ENCODE measurements around the gene CPEB1.
"Not testable (repeated sequence)": the region's sequence is repeated elsewhere in the genome, so short reads cannot be mapped to it uniquely, and the experiment has no call there.

CPEB1 gene

DNA sequence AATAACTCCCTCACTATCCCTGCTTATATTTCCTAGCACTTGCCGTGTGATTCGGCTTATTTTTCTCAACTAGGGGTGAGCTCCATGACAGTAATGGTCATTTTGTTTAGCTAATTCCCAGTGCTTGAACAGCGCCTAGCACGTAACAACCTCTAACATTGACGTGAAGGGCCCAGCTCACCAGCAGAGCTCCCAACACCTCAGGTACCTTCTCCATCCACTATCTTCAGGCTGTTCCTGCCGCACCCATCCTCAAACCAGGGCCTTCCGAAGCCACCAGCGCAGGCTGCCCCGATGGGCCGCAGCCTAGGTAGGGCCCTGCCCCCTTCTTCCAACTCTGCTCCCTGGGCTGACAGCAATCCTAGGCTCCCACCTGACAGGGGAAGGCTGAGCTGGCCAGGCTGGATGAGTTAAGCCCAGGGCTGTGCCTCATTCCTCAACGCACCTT lies 106.2 kb downstream of the CPEB1 start:
- DNase-seq: no peak

DNA sequence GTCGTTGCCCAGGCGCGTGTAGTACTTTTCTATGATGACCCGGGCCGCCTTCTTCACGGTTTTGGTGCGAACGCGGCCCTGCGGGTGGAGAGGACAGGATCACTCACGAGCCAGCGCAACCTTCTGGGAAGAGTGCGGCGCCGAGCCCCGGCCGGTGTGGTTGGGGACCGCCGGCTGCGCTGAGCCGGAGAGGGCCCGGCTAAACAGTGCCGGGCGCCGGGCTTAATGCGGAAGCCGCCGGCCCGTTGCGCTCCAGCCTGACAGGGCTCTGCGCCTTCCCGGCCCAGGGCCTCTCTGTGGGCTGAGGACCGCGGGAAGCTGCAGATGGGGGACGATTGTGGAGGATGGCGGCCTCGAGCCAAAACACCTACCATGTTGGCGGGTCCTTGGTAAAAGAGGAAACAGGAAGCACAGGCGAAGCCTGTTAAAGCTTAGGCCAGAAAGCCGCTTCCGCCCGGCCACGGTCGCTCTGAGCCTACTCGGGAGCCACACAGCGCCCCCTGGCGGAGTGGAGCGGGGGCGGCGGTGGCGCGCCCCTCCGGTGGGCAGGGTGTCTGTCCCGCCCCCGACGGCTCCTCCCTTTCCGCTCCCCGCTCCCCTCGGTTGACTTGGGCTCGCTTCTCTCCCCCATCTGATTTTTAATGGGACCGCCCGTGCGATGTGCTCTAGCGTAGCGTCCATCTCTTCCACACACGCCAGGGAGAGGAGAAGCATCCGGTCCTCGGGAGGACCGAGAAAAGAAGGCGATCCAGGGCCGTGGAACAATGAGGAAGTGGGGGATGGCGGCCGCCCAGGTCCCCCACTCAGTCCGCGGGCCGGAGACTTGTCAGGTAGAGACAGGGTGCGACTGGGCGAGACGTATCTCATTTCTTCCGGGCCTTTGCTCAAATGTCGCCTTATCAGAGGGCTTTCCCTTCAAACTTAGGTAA lies 106.8 kb downstream of the CPEB1 start, which contains the start of gene RPS17:
Gene RPS17, minus strand, starts transcription at position 403 of the 929 bp plus-strand sequence. Its CDS starts 29 bp downstream, at position 374.
- no peak for DNase-seq

DNA sequence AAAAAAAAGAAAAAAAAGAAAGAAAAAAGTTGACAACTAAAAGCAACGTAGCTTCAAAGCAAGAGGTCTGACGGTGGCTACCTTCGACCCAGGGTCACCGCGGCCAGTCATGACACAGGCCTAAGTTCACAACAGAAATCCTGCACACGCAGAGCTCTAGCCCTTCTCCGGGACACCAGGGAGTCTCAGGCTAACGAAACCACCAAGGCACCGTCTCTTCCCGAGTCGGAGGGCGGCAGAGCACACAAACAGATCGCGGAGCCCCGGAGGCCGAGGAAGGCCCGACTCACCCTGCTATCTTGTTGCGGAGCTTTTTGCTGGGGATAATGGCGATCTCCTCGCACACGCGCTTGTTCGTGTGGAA lies 107.5 kb downstream of the CPEB1 start:
- DNase-seq: no peak

DNA sequence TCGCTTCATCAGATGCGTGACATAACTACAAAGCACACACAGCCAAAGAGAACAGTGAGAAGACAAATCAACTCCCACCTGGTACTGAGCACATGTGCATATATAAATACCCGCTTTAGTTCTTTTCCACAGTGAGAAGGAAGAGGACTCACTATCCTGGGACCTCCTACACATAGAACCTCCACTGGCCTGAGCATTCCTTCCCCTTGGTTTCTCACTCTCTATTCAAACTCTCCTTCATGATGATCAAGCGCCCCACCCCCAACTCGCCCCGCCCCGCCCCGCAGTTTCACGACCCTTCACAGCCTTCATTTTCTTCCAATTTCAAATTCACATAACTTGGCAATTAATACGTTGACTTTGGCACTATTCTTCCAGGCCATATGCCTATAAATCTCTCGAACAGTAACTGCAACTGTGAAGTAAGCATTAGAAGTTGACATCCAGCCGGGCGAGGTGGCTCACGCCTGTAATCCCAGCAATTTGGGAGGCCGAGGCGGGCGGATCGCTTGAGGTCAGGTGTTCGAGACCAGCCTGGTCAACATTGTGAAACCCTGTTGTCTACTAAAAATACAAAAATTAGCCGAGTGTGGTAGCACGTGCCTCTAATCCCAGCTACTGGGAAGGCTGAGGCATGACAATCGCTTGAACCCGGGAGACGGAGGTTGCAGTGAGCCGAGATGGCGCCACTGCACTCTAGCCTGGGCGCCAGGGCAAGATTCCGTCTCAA lies 108.0 kb downstream of the CPEB1 start:
- no peak for DNase-seq

DNA sequence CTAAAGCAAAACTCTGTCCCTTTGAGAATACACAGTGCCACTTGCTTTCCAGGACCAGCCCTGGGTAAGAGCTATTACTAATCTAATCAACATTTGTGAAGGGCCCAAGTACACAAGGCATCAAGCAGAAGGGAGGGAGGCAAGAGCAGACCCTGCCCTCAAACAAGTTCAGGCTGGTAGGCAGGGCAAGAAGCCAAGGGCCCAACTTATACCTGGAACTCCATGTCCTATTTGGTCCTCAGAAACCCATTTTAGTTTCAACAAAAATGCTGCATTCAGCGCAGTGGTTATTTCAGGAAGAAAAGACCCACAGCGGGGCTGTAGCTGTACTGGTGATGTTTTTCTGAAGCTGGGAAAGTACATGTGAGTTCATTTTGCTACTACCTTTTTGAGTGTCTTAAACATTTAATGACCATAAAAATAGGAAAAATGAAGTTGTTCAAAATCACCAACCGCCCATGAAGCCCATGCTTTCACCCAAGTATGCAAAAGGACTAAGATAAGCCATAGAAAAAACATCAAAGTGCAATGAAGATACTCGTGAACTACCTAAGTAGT lies 109.7 kb downstream of the CPEB1 start:
- no peak for DNase-seq

DNA sequence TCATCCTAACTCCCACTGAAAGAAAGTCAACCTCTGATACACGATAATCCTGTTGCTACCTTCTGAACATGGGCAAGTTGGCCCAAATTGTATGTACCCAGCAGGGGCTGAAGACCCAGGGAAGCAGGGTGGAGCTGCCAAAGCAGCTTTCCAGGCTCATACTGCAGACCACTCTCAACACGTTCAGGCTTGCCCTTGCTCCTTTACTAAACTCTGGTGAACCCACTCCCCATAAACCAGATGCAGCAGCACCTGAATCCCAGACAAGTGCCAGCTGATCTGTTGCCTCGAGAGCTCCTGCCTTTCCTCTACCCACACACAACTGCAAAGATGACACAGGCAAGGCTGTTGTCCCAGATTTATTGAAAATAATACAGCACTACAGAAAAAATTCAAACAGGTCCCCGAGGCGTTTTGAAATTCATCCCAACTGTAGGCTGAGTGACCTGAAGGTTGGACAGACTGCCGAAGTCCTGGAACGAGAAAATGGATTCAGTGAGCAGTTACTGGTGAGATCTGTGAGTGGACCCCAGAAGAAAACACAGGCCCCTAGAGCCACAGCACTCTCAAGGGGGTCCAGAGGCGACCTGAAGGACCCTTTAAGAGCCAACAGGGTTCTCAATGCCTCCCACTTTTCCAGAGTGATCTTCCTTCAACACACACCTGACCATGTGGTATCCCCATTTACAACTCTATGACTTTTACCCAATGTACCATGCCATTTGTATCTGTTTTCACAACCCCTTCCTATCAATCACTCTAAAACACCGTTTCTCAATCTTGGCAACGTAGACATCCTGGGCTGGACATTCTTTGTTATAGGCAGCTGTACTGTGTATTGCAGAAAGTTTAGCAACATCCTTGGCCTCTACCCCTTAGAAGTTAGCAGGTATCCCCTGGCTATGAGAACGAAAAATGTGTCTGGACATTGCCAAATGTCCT lies 110.5 kb downstream of the CPEB1 start:
- DNase-seq: no peak

DNA sequence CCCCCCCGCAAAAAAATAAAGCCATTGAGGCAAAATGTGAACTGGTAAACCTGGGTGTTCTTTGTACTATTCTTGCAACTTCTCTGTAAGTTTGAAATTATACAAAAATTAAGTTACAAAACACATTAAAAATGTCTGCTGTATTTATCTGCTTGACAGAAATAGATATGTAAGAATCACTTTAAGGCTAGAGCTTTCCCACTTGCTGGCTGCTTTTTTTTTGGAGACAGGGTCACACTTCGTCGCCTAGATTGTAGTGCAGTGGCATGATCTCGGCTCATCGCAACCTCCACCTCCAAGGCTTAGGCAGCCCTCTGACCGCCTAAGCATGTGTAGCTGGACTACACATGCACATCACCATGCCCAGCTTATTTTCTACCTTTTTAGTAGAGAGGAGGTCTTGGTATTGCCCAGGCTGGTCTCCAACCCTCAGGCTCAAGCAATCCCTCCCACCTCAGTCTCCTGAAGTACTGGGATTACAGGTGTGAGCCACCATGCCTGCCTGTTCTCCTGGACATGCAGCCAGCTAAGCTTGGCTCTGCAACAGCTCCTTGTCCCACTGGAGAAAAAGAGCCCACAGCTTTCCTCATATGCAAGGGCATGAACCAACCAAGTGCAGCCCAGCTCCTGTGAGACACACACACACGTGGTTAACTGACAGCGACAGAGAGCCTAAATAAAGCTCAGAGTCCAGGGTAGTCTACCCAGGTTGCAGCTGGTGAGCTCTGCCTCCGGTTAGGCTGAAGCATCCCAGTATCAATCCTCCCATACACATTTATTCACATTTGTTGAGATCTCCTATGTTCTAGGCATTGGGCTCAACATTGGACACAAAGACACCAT lies 111.4 kb downstream of the CPEB1 start:
- no peak for DNase-seq

GRCh38 chr15:82535151-82535550 lies 112.0 kb downstream of the CPEB1 start:
- DNase-seq: not testable (repeated sequence)

GRCh38 chr15:82534457-82534861 lies 112.7 kb downstream of the CPEB1 start:
- not testable (repeated sequence) for DNase-seq

DNA sequence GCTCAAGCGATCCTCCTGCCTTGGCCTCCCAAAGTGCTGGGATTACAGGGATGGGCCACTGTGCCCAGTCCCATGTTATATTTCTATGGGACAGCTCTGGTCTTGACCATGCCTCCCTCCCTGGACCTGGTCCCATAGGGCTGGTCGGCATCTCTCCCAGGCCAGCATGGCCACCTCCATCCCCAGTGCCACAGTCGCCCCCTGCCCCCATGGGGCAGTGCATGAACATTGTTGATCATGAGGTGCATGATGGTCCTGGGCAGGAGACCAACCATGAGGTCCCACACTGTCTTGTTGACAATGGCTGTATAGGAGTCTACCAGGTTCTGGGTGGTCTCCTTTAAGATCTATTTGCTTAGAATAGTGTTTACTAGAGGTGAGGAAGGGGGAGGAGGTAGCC lies 113.4 kb downstream of the CPEB1 start:
- no peak for DNase-seq

- no peak for DNase-seq
These were observed 114.1 kb downstream of the CPEB1 start for GRCh38 chr15:82532991-82533481.

DNA sequence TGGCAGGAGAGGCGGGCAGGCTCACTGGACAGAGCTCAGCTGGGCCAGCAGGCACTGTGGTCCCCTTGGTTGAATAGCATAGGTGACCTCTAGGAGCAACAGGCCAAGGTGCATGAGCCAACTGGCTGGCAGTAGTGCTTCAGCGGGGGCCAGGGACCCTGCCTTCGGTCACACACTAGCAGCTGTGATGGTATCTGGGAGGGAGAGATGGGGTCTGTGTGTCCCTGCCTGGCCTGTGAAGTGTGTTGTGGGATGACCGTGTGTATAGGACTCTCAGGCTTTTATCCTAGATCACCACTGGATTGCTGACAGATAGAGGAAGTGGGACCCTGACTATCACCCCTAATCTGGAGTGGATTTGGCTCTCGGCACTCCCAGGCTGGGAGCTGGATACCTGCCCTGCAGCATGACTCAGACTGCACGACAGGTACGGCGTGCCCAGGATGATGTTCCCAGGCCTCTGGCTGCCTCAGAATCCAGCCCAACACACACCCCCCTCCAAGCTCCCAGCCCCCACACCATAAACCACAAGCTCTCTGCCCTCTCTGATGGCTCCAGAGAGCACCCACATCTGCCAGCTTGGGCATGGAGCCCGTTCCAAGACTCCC lies 114.7 kb downstream of the CPEB1 start:
- no peak for DNase-seq

DNA sequence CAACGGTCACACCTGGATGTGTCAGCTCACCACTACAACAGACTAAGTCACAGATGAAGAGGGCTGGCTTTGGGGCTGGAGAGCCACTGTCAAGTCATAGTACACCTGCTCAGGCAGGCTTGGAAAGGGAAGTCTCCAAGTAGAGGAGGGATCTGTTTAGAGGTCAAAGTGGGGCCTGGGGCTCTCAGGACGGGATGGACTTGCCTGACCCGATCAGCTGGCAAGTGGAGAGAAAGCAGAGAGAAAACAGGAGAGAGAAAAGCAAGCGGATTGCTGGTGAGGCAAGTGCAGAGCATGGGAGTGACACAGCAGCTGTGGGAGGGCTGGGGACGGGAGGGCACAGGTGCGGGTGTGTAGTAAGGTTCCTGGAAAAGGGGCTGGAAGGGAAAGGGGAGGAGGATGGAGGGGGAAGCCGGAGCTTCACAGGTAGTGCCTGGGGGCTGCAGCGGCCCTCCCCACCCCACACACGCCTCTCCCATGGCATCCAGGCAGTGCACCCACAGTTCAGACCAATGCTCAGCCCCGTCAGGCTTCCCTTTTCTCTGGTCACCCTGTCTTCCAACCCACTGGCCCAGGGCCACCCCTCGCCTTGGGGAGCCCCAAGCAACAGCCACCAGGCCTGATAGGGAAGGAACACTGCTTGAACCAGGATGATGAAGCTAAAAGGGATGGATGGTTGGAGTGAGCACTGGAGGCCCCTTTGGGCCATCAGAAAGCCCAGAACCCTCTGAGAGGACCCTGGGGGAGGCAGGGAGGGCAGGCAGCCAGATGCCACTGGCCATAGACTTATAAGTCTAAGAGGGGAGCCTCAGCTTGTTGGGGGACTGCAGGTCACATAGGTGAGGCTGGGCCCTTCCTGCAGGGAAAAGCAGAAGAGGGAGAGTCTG lies 115.4 kb downstream of the CPEB1 start:
- no peak for DNase-seq

- no peak for DNase-seq
These were observed 116.4 kb downstream of the CPEB1 start for GRCh38 chr15:82530606-82531379.

DNA sequence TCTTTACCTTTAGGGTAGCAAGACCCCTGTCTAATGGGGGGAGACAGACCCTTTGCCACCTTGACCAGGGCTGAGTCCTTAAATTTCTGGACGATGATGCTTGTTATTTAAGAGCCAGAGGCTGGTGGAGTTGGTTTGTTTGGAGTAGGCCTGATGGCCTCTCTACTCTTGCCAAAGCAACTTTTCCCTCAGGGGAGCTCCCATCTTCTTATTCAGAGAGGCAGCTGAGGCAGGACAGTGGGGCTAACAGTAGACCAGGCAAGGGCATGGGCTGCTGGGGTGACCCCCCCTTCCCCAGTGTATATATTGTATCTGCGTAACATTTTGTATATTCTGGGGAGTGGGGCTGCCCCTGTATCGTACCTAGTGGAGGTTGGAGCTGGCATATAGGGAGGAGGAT lies 117.2 kb downstream of the CPEB1 start:
- no peak for DNase-seq

DNA sequence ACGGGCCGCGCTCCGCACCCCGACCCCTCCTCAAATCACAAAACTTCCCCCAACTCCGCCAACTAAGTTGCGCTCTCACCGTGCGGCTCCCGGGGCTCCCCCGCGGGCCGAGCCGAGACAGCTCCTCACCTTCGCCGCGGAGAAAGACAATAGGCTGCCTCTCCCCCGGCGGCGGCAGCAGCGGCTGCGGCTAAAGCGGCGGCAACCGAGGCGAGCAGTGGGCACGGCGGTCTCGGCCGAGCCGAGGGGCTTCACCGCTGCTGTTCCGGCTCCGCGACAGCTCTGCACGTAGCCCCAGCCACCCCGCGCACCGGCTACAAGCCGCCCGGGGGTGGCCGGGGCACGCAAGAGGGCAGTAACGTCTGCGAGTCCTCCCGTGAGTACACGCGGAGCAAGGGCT lies 133.6 kb downstream of the CPEB1 start:
- DNase-seq: not testable (repeated sequence)

DNA sequence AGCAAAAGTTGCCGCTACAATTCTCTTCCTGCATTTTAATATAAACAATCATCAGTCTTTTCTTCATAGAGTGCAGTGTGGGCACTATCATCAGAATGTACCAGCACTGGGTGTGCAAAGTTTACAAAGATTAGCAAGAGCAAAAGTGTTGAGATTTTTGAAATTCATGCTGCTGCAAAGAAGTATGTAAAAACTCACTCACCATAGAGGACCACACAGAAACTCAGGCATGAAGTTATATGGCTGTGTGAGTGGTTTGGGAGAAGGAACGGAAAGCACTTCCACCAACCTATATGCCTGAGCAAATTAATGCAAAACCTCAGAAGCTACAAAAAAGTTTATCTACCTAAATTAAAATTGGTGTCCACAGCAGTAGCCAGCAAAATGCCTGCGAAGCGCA lies 139.5 kb downstream of the CPEB1 start:
- DNase-seq: not testable (repeated sequence)

DNA sequence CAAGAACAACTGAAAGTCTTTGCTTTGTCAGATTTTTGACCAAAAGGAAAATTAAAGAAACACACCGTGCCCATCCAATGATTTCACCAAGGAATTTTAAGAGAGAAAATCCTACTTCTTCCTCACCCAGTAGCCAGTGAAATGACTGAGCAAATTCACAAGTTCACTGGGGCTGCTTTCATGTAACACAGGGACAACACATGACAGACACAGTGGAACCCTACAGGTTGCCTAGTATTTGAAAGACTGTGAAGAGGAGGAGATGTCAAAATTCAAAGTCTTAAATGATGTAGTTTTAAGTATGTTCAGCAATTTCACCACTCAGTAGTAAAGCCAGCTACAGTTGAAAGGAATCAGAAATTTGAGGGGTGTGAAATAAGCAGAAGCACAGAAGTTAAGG lies 140.1 kb downstream of the CPEB1 start:
- DNase-seq: not testable (repeated sequence)

DNA sequence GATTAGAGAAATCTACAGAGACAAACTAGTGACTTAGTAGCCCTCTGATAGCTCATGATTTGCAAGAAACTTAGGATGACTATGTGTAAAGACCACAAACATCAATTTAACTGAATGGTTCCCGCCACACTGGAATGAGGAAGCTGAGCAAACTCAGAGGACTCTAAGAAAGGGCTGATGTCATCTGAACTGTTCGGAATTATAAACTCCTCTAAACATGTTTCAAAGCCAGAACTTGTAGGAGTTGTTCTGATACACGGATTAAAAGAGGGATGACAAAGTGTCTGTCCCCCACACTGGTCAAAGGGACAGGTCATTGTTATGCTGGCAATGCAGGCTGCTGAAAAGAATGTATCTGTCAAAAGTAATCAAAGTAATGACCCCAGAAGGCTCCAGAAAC lies 141.3 kb downstream of the CPEB1 start:
- not testable (repeated sequence) for DNase-seq
